SK-N-SH treated with all-trans-retinoic acid at 6 μM for 48 hours (cell line): Measurements from ENCODE around the gene TLE2.

Source experiments
- ATAC-seq: fragments of 200-7000 bp; cut with Tn5 transposase; 3 replicates; pipeline ENCODE4 v1.9.1; 2020; ENCODE audit warnings: mild to moderate bottlenecking, moderate library complexity
- ARNTL ChIP-seq: fragments of 450-650 bp; formaldehyde crosslinking; IDR thresholded peaks from 2 replicates; pipeline ENCODE4 v1.5.0; 2020; ENCODE audit warnings: low read depth, mild to moderate bottlenecking, moderate library complexity, borderline replicate concordance
- BACH2 ChIP-seq: fragments of 250-450 bp; sonication (Bioruptor Pico); IDR thresholded peaks from 2 replicates; pipeline ENCODE4 v1.9.0; 2021; ENCODE audit warnings: mild to moderate bottlenecking, borderline replicate concordance
- CSDC2 ChIP-seq: fragments of 250-450 bp; sonication (Bioruptor Pico); IDR thresholded peaks from 2 replicates; pipeline ENCODE4 v1.5.0; 2020; ENCODE audit warnings: mild to moderate bottlenecking, moderate library complexity
- GLIS3 ChIP-seq: fragments of 250-450 bp; sonication (Bioruptor Pico); IDR thresholded peaks from 2 replicates; pipeline ENCODE4 v1.5.0; 2020; ENCODE audit warnings: mild to moderate bottlenecking, moderate library complexity
- ISL1 ChIP-seq: fragments of 250-450 bp; sonication (Bioruptor Pico); IDR thresholded peaks from 2 replicates; pipeline ENCODE4 v2.1.2; 2022; ENCODE audit warnings: mild to moderate bottlenecking, moderate library complexity
- OSR1 ChIP-seq: fragments of 250-450 bp; sonication (Bioruptor Pico); IDR thresholded peaks from 2 replicates; pipeline ENCODE4 v1.8.0; 2022; ENCODE audit warnings: moderate library complexity, mild to moderate bottlenecking, inconsistent platforms
- PPARA ChIP-seq: fragments of 250-450 bp; sonication (Bioruptor Pico); IDR thresholded peaks from 2 replicates; pipeline ENCODE4 v1.5.0; 2020; ENCODE audit warnings: mild to moderate bottlenecking, borderline replicate concordance
- RARB ChIP-seq: fragments of 250-450 bp; sonication (Bioruptor Pico); IDR thresholded peaks from 2 replicates; pipeline ENCODE4 v1.8.0; 2021; ENCODE audit warnings: mild to moderate bottlenecking, moderate library complexity
- SNAI2 ChIP-seq: fragments of 250-450 bp; sonication (Bioruptor Pico); IDR thresholded peaks from 2 replicates; pipeline ENCODE4 v1.5.0; 2020; ENCODE audit warnings: mild to moderate bottlenecking, moderate library complexity
- TCF4 ChIP-seq: fragments of 250-450 bp; sonication (Bioruptor Pico); IDR thresholded peaks from 2 replicates; pipeline ENCODE4 v1.8.0; 2021; ENCODE audit warnings: mild to moderate bottlenecking, moderate library complexity, borderline replicate concordance
- TOX ChIP-seq: fragments of 250-450 bp; sonication (Bioruptor Pico); IDR thresholded peaks from 2 replicates; pipeline ENCODE4 v1.8.0; 2021; ENCODE audit warnings: mild to moderate bottlenecking, moderate library complexity, borderline replicate concordance
- ZC3H10 ChIP-seq: fragments of 250-450 bp; sonication (Bioruptor Pico); IDR thresholded peaks from 2 replicates; pipeline ENCODE4 v1.5.1; 2021; ENCODE audit warnings: mild to moderate bottlenecking, moderate library complexity
- ZFP3 ChIP-seq: fragments of 250-450 bp; sonication (Bioruptor Pico); IDR thresholded peaks from 2 replicates; pipeline ENCODE4 v1.5.0; 2020; ENCODE audit warnings: mild to moderate bottlenecking, moderate library complexity
- ZFP30 ChIP-seq: fragments of 450-650 bp; formaldehyde crosslinking; IDR thresholded peaks from 2 replicates; pipeline ENCODE4 v1.5.0; 2022; ENCODE audit warnings: mild to moderate bottlenecking, moderate library complexity
- ZNF565 ChIP-seq: fragments of 450-650 bp; formaldehyde crosslinking; conservative IDR thresholded peaks from 2 replicates; pipeline ENCODE4 v1.5.0; 2020; ENCODE audit warnings: low read depth, mild to moderate bottlenecking, moderate library complexity
- ZNF70 ChIP-seq: fragments of 450-650 bp; formaldehyde crosslinking; IDR thresholded peaks from 2 replicates; pipeline ENCODE4 v1.5.0; 2020; ENCODE audit warnings: mild to moderate bottlenecking, moderate library complexity
- ZNF8 ChIP-seq: fragments of 450-650 bp; formaldehyde crosslinking; IDR thresholded peaks from 2 replicates; pipeline ENCODE4 v1.5.0; 2020; ENCODE audit warnings: mild to moderate bottlenecking, moderate library complexity
- TF ChIP-seq, protein P1 (sequence below): fragments of 250-450 bp; sonication (Bioruptor Pico); IDR thresholded peaks from 2 replicates; pipeline ENCODE4 v1.5.0; 2020; ENCODE audit warnings: mild to moderate bottlenecking, moderate library complexity
- TF ChIP-seq, protein P2 (sequence below): fragments of 250-450 bp; sonication (Bioruptor Pico); IDR thresholded peaks from 2 replicates; pipeline ENCODE4 v1.8.0; 2021; ENCODE audit warnings: low read depth, mild to moderate bottlenecking, moderate library complexity, borderline replicate concordance
- TF ChIP-seq, protein P3 (sequence below): fragments of 250-450 bp; sonication (Bioruptor Pico); IDR thresholded peaks from 2 replicates; pipeline ENCODE4 v1.5.1; 2021; ENCODE audit warnings: mild to moderate bottlenecking, moderate library complexity
- TF ChIP-seq, protein P4 (sequence below): fragments of 250-450 bp; sonication (Bioruptor Pico); IDR thresholded peaks from 2 replicates; pipeline ENCODE4 v1.8.0; 2020; ENCODE audit warnings: mild to moderate bottlenecking, moderate library complexity, borderline replicate concordance
- TF ChIP-seq, protein P5 (sequence below): fragments of 250-450 bp; sonication (Bioruptor Pico); IDR thresholded peaks from 2 replicates; pipeline ENCODE4 v1.5.1; 2020; ENCODE audit warnings: low read depth, mild to moderate bottlenecking, moderate library complexity

TLE2 gene

DNA sequence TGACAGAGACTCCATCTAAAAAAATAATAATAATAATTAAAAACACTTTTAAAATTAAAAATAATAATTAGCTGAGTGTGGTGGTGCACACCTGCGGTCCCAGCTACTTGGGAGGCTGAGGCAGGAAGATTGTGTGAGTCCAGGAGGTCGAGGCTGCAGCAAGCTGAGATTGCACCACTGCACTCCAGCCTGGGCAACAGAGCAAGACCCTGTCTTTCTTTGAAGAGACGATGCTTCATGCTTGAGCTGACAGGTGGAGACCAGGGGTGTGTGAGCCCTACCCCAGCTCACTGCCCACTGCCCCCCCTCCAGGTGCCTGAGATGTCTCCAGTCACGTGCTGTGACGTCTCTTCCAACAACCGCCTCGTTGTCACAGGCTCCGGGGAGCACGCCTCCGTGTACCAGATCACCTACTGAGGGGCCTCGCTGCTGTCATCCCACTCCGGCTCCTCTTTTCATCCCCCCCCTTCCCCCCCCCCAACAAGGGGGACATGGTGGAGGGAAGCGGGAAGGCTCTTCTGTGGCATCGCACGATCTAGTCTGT, 34.4 kb downstream of the TLE2 start (continued):
- TF ChIP-seq, protein P1, sequence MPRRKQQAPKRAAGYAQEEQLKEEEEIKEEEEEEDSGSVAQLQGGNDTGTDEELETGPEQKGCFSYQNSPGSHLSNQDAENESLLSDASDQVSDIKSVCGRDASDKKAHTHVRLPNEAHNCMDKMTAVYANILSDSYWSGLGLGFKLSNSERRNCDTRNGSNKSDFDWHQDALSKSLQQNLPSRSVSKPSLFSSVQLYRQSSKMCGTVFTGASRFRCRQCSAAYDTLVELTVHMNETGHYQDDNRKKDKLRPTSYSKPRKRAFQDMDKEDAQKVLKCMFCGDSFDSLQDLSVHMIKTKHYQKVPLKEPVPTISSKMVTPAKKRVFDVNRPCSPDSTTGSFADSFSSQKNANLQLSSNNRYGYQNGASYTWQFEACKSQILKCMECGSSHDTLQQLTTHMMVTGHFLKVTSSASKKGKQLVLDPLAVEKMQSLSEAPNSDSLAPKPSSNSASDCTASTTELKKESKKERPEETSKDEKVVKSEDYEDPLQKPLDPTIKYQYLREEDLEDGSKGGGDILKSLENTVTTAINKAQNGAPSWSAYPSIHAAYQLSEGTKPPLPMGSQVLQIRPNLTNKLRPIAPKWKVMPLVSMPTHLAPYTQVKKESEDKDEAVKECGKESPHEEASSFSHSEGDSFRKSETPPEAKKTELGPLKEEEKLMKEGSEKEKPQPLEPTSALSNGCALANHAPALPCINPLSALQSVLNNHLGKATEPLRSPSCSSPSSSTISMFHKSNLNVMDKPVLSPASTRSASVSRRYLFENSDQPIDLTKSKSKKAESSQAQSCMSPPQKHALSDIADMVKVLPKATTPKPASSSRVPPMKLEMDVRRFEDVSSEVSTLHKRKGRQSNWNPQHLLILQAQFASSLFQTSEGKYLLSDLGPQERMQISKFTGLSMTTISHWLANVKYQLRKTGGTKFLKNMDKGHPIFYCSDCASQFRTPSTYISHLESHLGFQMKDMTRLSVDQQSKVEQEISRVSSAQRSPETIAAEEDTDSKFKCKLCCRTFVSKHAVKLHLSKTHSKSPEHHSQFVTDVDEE = no peak
- no peak for TF ChIP-seq ZFP30 (CRISPR knock-in tag)
- no peak for TF ChIP-seq ZNF70
- TF ChIP-seq ARNTL (CRISPR knock-in tag) = no peak
- TF ChIP-seq ZFP3 (CRISPR knock-in tag) = no peak
- TF ChIP-seq, protein P2, sequence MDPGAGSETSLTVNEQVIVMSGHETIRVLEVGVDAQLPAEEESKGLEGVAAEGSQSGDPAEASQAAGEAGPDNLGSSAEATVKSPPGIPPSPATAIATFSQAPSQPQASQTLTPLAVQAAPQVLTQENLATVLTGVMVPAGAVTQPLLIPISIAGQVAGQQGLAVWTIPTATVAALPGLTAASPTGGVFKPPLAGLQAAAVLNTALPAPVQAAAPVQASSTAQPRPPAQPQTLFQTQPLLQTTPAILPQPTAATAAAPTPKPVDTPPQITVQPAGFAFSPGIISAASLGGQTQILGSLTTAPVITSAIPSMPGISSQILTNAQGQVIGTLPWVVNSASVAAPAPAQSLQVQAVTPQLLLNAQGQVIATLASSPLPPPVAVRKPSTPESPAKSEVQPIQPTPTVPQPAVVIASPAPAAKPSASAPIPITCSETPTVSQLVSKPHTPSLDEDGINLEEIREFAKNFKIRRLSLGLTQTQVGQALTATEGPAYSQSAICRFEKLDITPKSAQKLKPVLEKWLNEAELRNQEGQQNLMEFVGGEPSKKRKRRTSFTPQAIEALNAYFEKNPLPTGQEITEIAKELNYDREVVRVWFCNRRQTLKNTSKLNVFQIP (CRISPR knock-in tag) = no peak
- TF ChIP-seq, all 23 proteins: peak for 0

DNA sequence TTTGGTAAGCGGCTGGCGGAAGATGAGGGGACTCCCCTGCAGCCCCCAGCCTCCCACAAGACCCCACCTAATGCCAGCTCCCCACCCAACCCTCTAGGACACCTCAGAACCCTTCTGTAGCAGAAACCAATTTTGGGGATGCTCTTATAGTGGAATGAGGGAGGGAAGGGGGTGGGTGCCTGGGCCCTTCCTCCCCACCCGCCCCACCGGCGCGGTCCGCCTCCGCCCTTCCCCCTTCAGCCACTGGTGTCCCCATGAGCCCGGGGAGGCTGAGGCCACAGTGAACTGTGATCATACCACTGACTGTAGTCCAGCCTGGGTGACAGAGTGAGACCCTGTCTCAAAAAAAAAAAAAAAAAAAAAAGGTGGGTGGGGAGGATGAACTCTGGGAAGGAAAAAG, 35.5 kb downstream of the TLE2 start:
- no peak for TF ChIP-seq ZFP3 (CRISPR knock-in tag)
- no peak for TF ChIP-seq GLIS3
- no peak for TF ChIP-seq OSR1 (CRISPR knock-in tag)
- no peak for TF ChIP-seq ZNF565 (CRISPR knock-in tag)
- TF ChIP-seq ZFP30 (CRISPR knock-in tag) = no peak
- TF ChIP-seq, protein P3, sequence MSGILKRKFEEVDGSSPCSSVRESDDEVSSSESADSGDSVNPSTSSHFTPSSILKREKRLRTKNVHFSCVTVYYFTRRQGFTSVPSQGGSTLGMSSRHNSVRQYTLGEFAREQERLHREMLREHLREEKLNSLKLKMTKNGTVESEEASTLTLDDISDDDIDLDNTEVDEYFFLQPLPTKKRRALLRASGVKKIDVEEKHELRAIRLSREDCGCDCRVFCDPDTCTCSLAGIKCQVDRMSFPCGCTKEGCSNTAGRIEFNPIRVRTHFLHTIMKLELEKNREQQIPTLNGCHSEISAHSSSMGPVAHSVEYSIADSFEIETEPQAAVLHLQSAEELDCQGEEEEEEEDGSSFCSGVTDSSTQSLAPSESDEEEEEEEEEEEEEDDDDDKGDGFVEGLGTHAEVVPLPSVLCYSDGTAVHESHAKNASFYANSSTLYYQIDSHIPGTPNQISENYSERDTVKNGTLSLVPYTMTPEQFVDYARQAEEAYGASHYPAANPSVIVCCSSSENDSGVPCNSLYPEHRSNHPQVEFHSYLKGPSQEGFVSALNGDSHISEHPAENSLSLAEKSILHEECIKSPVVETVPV (CRISPR knock-in tag) = no peak
- TF ChIP-seq, protein P2 (CRISPR knock-in tag) = no peak
- no peak for TF ChIP-seq RARB (CRISPR knock-in tag)
- TF ChIP-seq TCF4 (CRISPR knock-in tag) = no peak
- TF ChIP-seq ZC3H10 = no peak
- no peak for TF ChIP-seq TOX
- TF ChIP-seq ARNTL (CRISPR knock-in tag) = no peak
- no peak for TF ChIP-seq CSDC2 (CRISPR knock-in tag)
- no peak for TF ChIP-seq ZNF70
- TF ChIP-seq ZNF8 = no peak
- TF ChIP-seq, protein P4, sequence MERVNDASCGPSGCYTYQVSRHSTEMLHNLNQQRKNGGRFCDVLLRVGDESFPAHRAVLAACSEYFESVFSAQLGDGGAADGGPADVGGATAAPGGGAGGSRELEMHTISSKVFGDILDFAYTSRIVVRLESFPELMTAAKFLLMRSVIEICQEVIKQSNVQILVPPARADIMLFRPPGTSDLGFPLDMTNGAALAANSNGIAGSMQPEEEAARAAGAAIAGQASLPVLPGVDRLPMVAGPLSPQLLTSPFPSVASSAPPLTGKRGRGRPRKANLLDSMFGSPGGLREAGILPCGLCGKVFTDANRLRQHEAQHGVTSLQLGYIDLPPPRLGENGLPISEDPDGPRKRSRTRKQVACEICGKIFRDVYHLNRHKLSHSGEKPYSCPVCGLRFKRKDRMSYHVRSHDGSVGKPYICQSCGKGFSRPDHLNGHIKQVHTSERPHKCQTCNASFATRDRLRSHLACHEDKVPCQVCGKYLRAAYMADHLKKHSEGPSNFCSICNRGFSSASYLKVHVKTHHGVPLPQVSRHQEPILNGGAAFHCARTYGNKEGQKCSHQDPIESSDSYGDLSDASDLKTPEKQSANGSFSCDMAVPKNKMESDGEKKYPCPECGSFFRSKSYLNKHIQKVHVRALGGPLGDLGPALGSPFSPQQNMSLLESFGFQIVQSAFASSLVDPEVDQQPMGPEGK (CRISPR knock-in tag) = no peak
- ATAC-seq = no peak

DNA sequence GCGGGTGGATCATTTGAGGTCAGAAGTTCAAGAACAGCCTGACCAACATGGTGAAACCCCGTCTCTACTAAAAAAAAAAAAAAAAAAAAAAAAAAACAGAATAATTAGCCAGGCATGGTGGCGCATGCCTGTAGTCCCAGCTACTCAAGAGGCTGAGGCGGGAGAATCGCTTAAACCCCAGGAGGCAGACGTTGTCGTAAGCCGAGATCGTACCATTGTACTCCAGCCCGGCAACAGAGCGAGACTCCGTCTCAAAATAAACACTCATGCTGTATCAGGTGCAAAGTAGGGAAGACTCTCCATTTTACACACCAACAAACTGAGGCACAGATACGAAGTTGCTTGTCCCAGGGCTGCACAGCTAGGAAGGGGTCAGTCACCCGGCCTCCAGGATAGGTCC, 36.1 kb downstream of the TLE2 start:
- no peak for ATAC-seq
- TF ChIP-seq GLIS3 = no peak
- TF ChIP-seq OSR1 (CRISPR knock-in tag) = no peak
- no peak for TF ChIP-seq BACH2
- no peak for TF ChIP-seq ZFP30 (CRISPR knock-in tag)
- TF ChIP-seq PPARA (CRISPR knock-in tag) = no peak
- TF ChIP-seq ISL1 (CRISPR knock-in tag) = no peak
- no peak for TF ChIP-seq ZNF70
- no peak for TF ChIP-seq SNAI2 (CRISPR knock-in tag)
- TF ChIP-seq, protein P1 = no peak
- TF ChIP-seq ZNF565 (CRISPR knock-in tag) = no peak
- TF ChIP-seq, protein P5, sequence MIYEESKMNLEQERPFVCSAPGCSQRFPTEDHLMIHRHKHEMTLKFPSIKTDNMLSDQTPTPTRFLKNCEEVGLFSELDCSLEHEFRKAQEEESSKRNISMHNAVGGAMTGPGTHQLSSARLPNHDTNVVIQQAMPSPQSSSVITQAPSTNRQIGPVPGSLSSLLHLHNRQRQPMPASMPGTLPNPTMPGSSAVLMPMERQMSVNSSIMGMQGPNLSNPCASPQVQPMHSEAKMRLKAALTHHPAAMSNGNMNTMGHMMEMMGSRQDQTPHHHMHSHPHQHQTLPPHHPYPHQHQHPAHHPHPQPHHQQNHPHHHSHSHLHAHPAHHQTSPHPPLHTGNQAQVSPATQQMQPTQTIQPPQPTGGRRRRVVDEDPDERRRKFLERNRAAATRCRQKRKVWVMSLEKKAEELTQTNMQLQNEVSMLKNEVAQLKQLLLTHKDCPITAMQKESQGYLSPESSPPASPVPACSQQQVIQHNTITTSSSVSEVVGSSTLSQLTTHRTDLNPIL = no peak
- no peak for TF ChIP-seq RARB (CRISPR knock-in tag)
- no peak for TF ChIP-seq ZFP3 (CRISPR knock-in tag)
- TF ChIP-seq TCF4 (CRISPR knock-in tag) = no peak
- no peak for TF ChIP-seq ZNF8
- TF ChIP-seq CSDC2 (CRISPR knock-in tag) = no peak
- TF ChIP-seq ZC3H10 = no peak
- no peak for TF ChIP-seq ARNTL (CRISPR knock-in tag)
